GM20000 (cell line): ENCODE measurements around the gene FLOT1.
"Not testable (repeated sequence)": the region's sequence is repeated elsewhere in the genome, so short reads cannot be mapped to it uniquely, and the experiment has no call there.

ENCODE experiments used
- DNase-seq: peaks from one replicate; pipeline ENCODE4 v3.0.0; 2012; ENCODE audit warnings: low spot score
- CTCF ChIP-seq: IDR thresholded peaks from 2 replicates; pipeline ENCODE4 v1.5.1; 2012; ENCODE audit warnings: mild to moderate bottlenecking, control low read depth; ENCODE audit errors: extremely low read depth, missing control alignments

The FLOT1 gene

GRCh38 chr6:30722280-30723112, 20.0 kb downstream of the FLOT1 start:
- peak; percentile 64 for DNase-seq
- TF ChIP-seq CTCF, result peak; percentile 90

GRCh38 chr6:30722025-30722279, 20.5 kb downstream of the FLOT1 start:
- DNase-seq, result not testable (repeated sequence)

- TF ChIP-seq CTCF, result peak; percentile 17
- peak; percentile 93 for DNase-seq
Observed at GRCh38 chr6:30721198-30722024, 21.1 kb downstream of the FLOT1 start.

- peak; percentile 63 for DNase-seq
Observed at GRCh38 chr6:30720738-30721197, 21.7 kb downstream of the FLOT1 start.

GRCh38 chr6:30719791-30720737, 22.4 kb downstream of the FLOT1 start, which contains the start of gene TUBB:
TUBB (plus strand) TSS chr6:30720352; CDS start chr6:30720507, 155 bp downstream.
- no peak for TF ChIP-seq CTCF

More at GRCh38 chr6:30720738-30721197, 21.7 kb downstream of the FLOT1 start:
- no peak for TF ChIP-seq CTCF

GRCh38 chr6:30719356-30719755, 23.1 kb downstream of the FLOT1 start:
- TF ChIP-seq CTCF, result no peak
- no peak for DNase-seq

More at GRCh38 chr6:30719791-30720737, 22.4 kb downstream of the FLOT1 start, which contains the start of gene TUBB:
- DNase-seq, result peak; percentile 89

- not testable (repeated sequence) for DNase-seq
Observed at GRCh38 chr6:30717845-30718720, 24.4 kb downstream of the FLOT1 start.
